HUES64 (cell line): Measurements from ENCODE around the gene SEMA4D.
"Not testable (repeated sequence)": the region's sequence is repeated elsewhere in the genome, so short reads cannot be mapped to it uniquely, and the experiment has no call there.

ENCODE experiments used
- H3K27ac ChIP-seq: 2 replicates; pipeline ENCODE4 v1.7.0; 2013; ENCODE audit warnings: low read depth, low read length, inconsistent platforms
- H3K27me3 ChIP-seq: 2 replicates; pipeline ENCODE4 v1.6.1; 2013; ENCODE audit warnings: mild to moderate bottlenecking, low read length; ENCODE audit not compliant: insufficient read depth
- H3K36me3 ChIP-seq: 2 replicates; pipeline ENCODE4 v1.6.1; 2013; ENCODE audit warnings: mild to moderate bottlenecking, low read length; ENCODE audit not compliant: insufficient read depth
- H3K4me1 ChIP-seq: 2 replicates; pipeline ENCODE4 v1.6.1; 2013; ENCODE audit warnings: mild to moderate bottlenecking, low read length, moderate library complexity; ENCODE audit not compliant: insufficient read depth
- H3K4me3 ChIP-seq: 2 replicates; pipeline ENCODE4 v1.5.1; 2013; ENCODE audit warnings: mild to moderate bottlenecking, low read length, moderate library complexity
- H3K9ac ChIP-seq: 2 replicates; pipeline ENCODE4 v1.6.1; 2013; ENCODE audit warnings: mild to moderate bottlenecking, low read depth, low read length
- H3K9me3 ChIP-seq: 2 replicates; pipeline ENCODE4 v1.6.1; 2013; ENCODE audit warnings: low read depth, low read length; ENCODE audit not compliant: insufficient read depth
- WGBS: fragments of 150-250, 120-280 bp; methylation state at CpG from one replicate; pipeline ENCODE4 v1.1.7; 2013; ENCODE audit warnings: missing lambda C conversion rate; 5-methylcytosine and 5-hydroxymethylcytosine counted together

Gene SEMA4D

GRCh38 chr9:89479669-89480011 is 18.3 kb downstream of the SEMA4D start:
- H3K9ac ChIP-seq, H3K36me3 ChIP-seq, H3K27me3 ChIP-seq, H3K9me3 ChIP-seq, H3K4me3 ChIP-seq, H3K4me1 ChIP-seq, H3K27ac ChIP-seq: not testable (repeated sequence)
- over 99% methylated on average over 11 of the region's 17 CpGs for WGBS

GRCh38 chr9:89478821-89479668 is 18.9 kb downstream of the SEMA4D start:
- Histone ChIP-seq H3K27ac (no peak overlapping the region), H3K9ac (no peak overlapping the region), H3K27me3 (no peaks in the 10 kb centered on the region), H3K4me1 (peaks cover 5% of the 10 kb centered on the region), H3K9me3 (no peaks in the 10 kb centered on the region), H3K4me3 (no peak overlapping the region), H3K36me3 (peaks cover 4% of the 10 kb centered on the region)
- WGBS: 97% methylated on average over 16 of the region's 16 CpGs

- H3K9me3 ChIP-seq: no peaks in the 10 kb centered on the region
- no peak overlapping the region for H3K4me3 ChIP-seq
- no peaks in the 10 kb centered on the region for H3K27me3 ChIP-seq
- peaks cover 4% of the 10 kb centered on the region for H3K36me3 ChIP-seq
- H3K9ac ChIP-seq: no peak overlapping the region
- H3K27ac ChIP-seq: no peak overlapping the region
- 85% methylated on average over 9 of the region's 9 CpGs for WGBS
- peaks cover 5% of the 10 kb centered on the region for H3K4me1 ChIP-seq
Observed at GRCh38 chr9:89477811-89478630, 19.9 kb downstream of the SEMA4D start.

GRCh38 chr9:89477384-89477783 is 20.5 kb downstream of the SEMA4D start:
- peaks cover 4% of the 10 kb centered on the region for H3K36me3 ChIP-seq
- H3K9me3 ChIP-seq: no peaks in the 10 kb centered on the region
- no peak overlapping the region for H3K4me3 ChIP-seq
- 96% methylated on average over 7 of the region's 7 CpGs for WGBS
- H3K9ac ChIP-seq: no peak overlapping the region
- H3K27ac ChIP-seq: no peak overlapping the region
- H3K27me3 ChIP-seq: no peaks in the 10 kb centered on the region
- H3K4me1 ChIP-seq: peaks cover 1% of the 10 kb centered on the region

GRCh38 chr9:89476546-89476945 is 21.4 kb downstream of the SEMA4D start:
- no peak overlapping the region for H3K27ac ChIP-seq
- no peaks in the 10 kb centered on the region for H3K4me1 ChIP-seq
- no peaks in the 10 kb centered on the region for H3K27me3 ChIP-seq
- 88% methylated on average over 7 of the region's 7 CpGs for WGBS
- peaks cover 4% of the 10 kb centered on the region for H3K36me3 ChIP-seq
- no peaks in the 10 kb centered on the region for H3K9me3 ChIP-seq
- H3K4me3 ChIP-seq: no peak overlapping the region
- no peak overlapping the region for H3K9ac ChIP-seq

- WGBS: 94% methylated on average over 9 of the region's 9 CpGs
- H3K27ac ChIP-seq: no peak overlapping the region
Observed at GRCh38 chr9:89475891-89476440, 21.9 kb downstream of the SEMA4D start.

GRCh38 chr9:89474939-89475338 is 23.0 kb downstream of the SEMA4D start:
- H3K27ac ChIP-seq: no peak overlapping the region
- H3K36me3 ChIP-seq: peaks cover 4% of the 10 kb centered on the region
- H3K9ac ChIP-seq: no peak overlapping the region
- no peaks in the 10 kb centered on the region for H3K27me3 ChIP-seq
- no peaks in the 10 kb centered on the region for H3K9me3 ChIP-seq
- WGBS: 93% methylated on average over 3 of the region's 3 CpGs
- peaks cover 11% of the 10 kb centered on the region for H3K4me1 ChIP-seq
- no peak overlapping the region for H3K4me3 ChIP-seq

More at GRCh38 chr9:89475891-89476440, 21.9 kb downstream of the SEMA4D start:
- H3K9ac ChIP-seq: no peak overlapping the region
- H3K4me3 ChIP-seq: no peak overlapping the region
- H3K4me1 ChIP-seq: peaks cover under 1% of the 10 kb centered on the region
- no peaks in the 10 kb centered on the region for H3K9me3 ChIP-seq
- H3K27me3 ChIP-seq: no peaks in the 10 kb centered on the region
- peaks cover 4% of the 10 kb centered on the region for H3K36me3 ChIP-seq

GRCh38 chr9:89473762-89474469 is 24.0 kb downstream of the SEMA4D start:
- H3K27me3 ChIP-seq: no peaks in the 10 kb centered on the region
- WGBS: 93% methylated on average over 7 of the region's 7 CpGs
- H3K4me3 ChIP-seq: no peak overlapping the region
- no peaks in the 10 kb centered on the region for H3K9me3 ChIP-seq
- H3K36me3 ChIP-seq: no peaks in the 10 kb centered on the region; the same call in 1 of the 2 replicates
- H3K4me1 ChIP-seq: peaks cover 21% of the 10 kb centered on the region
- no peak overlapping the region for H3K27ac ChIP-seq
- H3K9ac ChIP-seq: no peak overlapping the region

- H3K27ac ChIP-seq, H3K9ac ChIP-seq, H3K36me3 ChIP-seq, H3K9me3 ChIP-seq, H3K27me3 ChIP-seq, H3K4me3 ChIP-seq: not testable (repeated sequence)
- 97% methylated on average over 6 of the region's 6 CpGs for WGBS
- H3K4me1 ChIP-seq: peaks cover 36% of the 10 kb centered on the region
Observed at GRCh38 chr9:89471796-89472320, 26.1 kb downstream of the SEMA4D start.

GRCh38 chr9:89471390-89471789 is 26.5 kb downstream of the SEMA4D start:
- H3K27ac ChIP-seq: no peak overlapping the region

More at GRCh38 chr9:89471390-89471789, 26.5 kb downstream of the SEMA4D start:
- Histone ChIP-seq H3K9ac (no peak overlapping the region), H3K4me3 (no peak overlapping the region), H3K4me1 (peaks cover 36% of the 10 kb centered on the region), H3K27me3 (no peaks in the 10 kb centered on the region), H3K36me3 (no peaks in the 10 kb centered on the region; the same call in 1 of the 2 replicates), H3K9me3 (no peaks in the 10 kb centered on the region)
- WGBS: 96% methylated on average over 3 of the region's 3 CpGs
